ENCODE data around the gene A4GNT. TPM values are rescaled to one million over a fixed set of nuclear protein-coding genes. Genes with fewer than 3 reads are reported as not detected.

A4GNT gene
- total and polyA plus RNA-seq, 2 of the 8 experiments (the other 6 are each of a cell fraction or from before 2014, with no cell fraction given): not detected

DNA sequence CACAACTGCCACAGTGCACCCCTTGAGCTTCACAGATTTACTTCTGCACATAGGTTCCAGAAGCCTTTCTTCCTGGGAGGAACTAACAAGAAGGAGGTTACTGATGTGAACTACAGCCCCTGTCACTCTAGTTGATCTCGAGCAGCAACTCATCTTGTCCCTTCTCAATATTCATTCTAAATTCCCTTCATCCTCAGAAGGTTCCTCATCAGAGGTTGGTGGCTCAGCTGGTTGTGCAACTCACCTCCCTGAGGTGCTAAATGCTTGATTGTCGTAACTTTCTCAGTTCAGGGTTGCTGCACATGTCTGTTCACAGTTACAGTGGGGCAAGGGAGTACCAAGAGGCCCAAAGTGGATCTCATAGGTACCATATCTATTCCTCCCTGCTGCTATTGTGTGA lies 5.7 kb upstream of the A4GNT start (continued):
- TF ChIP-seq, protein P1, sequence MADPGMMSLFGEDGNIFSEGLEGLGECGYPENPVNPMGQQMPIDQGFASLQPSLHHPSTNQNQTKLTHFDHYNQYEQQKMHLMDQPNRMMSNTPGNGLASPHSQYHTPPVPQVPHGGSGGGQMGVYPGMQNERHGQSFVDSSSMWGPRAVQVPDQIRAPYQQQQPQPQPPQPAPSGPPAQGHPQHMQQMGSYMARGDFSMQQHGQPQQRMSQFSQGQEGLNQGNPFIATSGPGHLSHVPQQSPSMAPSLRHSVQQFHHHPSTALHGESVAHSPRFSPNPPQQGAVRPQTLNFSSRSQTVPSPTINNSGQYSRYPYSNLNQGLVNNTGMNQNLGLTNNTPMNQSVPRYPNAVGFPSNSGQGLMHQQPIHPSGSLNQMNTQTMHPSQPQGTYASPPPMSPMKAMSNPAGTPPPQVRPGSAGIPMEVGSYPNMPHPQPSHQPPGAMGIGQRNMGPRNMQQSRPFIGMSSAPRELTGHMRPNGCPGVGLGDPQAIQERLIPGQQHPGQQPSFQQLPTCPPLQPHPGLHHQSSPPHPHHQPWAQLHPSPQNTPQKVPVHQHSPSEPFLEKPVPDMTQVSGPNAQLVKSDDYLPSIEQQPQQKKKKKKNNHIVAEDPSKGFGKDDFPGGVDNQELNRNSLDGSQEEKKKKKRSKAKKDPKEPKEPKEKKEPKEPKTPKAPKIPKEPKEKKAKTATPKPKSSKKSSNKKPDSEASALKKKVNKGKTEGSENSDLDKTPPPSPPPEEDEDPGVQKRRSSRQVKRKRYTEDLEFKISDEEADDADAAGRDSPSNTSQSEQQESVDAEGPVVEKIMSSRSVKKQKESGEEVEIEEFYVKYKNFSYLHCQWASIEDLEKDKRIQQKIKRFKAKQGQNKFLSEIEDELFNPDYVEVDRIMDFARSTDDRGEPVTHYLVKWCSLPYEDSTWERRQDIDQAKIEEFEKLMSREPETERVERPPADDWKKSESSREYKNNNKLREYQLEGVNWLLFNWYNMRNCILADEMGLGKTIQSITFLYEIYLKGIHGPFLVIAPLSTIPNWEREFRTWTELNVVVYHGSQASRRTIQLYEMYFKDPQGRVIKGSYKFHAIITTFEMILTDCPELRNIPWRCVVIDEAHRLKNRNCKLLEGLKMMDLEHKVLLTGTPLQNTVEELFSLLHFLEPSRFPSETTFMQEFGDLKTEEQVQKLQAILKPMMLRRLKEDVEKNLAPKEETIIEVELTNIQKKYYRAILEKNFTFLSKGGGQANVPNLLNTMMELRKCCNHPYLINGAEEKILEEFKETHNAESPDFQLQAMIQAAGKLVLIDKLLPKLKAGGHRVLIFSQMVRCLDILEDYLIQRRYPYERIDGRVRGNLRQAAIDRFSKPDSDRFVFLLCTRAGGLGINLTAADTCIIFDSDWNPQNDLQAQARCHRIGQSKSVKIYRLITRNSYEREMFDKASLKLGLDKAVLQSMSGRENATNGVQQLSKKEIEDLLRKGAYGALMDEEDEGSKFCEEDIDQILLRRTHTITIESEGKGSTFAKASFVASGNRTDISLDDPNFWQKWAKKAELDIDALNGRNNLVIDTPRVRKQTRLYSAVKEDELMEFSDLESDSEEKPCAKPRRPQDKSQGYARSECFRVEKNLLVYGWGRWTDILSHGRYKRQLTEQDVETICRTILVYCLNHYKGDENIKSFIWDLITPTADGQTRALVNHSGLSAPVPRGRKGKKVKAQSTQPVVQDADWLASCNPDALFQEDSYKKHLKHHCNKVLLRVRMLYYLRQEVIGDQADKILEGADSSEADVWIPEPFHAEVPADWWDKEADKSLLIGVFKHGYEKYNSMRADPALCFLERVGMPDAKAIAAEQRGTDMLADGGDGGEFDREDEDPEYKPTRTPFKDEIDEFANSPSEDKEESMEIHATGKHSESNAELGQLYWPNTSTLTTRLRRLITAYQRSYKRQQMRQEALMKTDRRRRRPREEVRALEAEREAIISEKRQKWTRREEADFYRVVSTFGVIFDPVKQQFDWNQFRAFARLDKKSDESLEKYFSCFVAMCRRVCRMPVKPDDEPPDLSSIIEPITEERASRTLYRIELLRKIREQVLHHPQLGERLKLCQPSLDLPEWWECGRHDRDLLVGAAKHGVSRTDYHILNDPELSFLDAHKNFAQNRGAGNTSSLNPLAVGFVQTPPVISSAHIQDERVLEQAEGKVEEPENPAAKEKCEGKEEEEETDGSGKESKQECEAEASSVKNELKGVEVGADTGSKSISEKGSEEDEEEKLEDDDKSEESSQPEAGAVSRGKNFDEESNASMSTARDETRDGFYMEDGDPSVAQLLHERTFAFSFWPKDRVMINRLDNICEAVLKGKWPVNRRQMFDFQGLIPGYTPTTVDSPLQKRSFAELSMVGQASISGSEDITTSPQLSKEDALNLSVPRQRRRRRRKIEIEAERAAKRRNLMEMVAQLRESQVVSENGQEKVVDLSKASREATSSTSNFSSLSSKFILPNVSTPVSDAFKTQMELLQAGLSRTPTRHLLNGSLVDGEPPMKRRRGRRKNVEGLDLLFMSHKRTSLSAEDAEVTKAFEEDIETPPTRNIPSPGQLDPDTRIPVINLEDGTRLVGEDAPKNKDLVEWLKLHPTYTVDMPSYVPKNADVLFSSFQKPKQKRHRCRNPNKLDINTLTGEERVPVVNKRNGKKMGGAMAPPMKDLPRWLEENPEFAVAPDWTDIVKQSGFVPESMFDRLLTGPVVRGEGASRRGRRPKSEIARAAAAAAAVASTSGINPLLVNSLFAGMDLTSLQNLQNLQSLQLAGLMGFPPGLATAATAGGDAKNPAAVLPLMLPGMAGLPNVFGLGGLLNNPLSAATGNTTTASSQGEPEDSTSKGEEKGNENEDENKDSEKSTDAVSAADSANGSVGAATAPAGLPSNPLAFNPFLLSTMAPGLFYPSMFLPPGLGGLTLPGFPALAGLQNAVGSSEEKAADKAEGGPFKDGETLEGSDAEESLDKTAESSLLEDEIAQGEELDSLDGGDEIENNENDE (IDR thresholded peaks at IDR 0.05; ENCODE audit: insufficient replicate concordance, low read length): no peak
- no peak for TF ChIP-seq POLR2A (IDR thresholded peaks at IDR 0.05; ENCODE audit: control extremely low read depth in 1 of 2, low read depth in 2 of 2, low read length in 2 of 2)
- TF ChIP-seq HDAC2 (IDR thresholded peaks at IDR 0.05; ENCODE audit: borderline replicate concordance in 1 of 2, low read depth in 2 of 2, low read length in 2 of 2): no peak

Measured in H1 (cell line).